HepG2 (cell line): ENCODE data around the gene UACA. TPM values are rescaled to one million over a fixed set of nuclear protein-coding genes. Genes with fewer than 3 reads are reported as not detected.

ENCODE experiments used
- ASH2L ChIP-seq: fragments of 300-600, 200-600 bp; sonication (generic); IDR thresholded peaks from 2 replicates; pipeline ENCODE4 v1.7.0; 2017; ENCODE audit warnings: low read depth, mild to moderate bottlenecking, moderate library complexity, mixed read lengths, low read length; ENCODE audit not compliant: insufficient read length
- EED ChIP-seq: sonication (generic); formaldehyde crosslinking; IDR thresholded peaks from 2 replicates; pipeline ENCODE4 v1.5.0; 2020; ENCODE audit warnings: mild to moderate bottlenecking, missing genetic modification reagents
- KMT2A ChIP-seq: sonication (generic); formaldehyde crosslinking; IDR thresholded peaks from 2 replicates; pipeline ENCODE4 v1.4.0; 2020; ENCODE audit warnings: missing genetic modification reagents
- MEIS2 ChIP-seq: sonication (generic); formaldehyde crosslinking; IDR thresholded peaks from 2 replicates; pipeline ENCODE4 v1.9.0; 2021; ENCODE audit warnings: mild to moderate bottlenecking, missing genetic modification reagents
- MIER3 ChIP-seq: IDR thresholded peaks from 2 replicates; pipeline ENCODE4 v1.6.1; 2016; ENCODE audit warnings: missing compliant biosample characterization, borderline replicate concordance
- MYC ChIP-seq: sonication (generic); formaldehyde crosslinking; IDR thresholded peaks from 2 replicates; pipeline ENCODE4 v1.9.0; 2021; ENCODE audit warnings: missing genetic modification reagents, borderline replicate concordance
- NFIB ChIP-seq: sonication (generic); formaldehyde crosslinking; IDR thresholded peaks from 2 replicates; pipeline ENCODE4 v1.9.0; 2021; ENCODE audit warnings: missing genetic modification reagents, mild to moderate bottlenecking, borderline replicate concordance
- SIX1 ChIP-seq: sonication (generic); formaldehyde crosslinking; IDR thresholded peaks from 2 replicates; pipeline ENCODE4 v1.4.0; 2020; ENCODE audit warnings: missing genetic modification reagents, borderline replicate concordance
- UBTF ChIP-seq: sonication (generic); formaldehyde crosslinking; IDR thresholded peaks from 2 replicates; pipeline ENCODE4 v1.4.0; 2020; ENCODE audit warnings: mild to moderate bottlenecking, missing genetic modification reagents
- ZBTB20 ChIP-seq: sonication (generic); formaldehyde crosslinking; IDR thresholded peaks from 2 replicates; pipeline ENCODE4 v1.8.1; 2023; ENCODE audit warnings: missing genetic modification reagents, low read depth, mild to moderate bottlenecking, borderline replicate concordance
- ZKSCAN1 ChIP-seq: fragments of 150-350 bp; IDR thresholded peaks from 2 replicates; pipeline ENCODE4 v1.6.1; 2014; ENCODE audit warnings: low read length
- ZNF280B ChIP-seq: sonication (generic); formaldehyde crosslinking; IDR thresholded peaks from 2 replicates; pipeline ENCODE4 v1.5.0; 2020; ENCODE audit warnings: missing genetic modification reagents, mild to moderate bottlenecking, borderline replicate concordance
- ZNF318 ChIP-seq: sonication (generic); formaldehyde crosslinking; IDR thresholded peaks from 2 replicates; pipeline ENCODE4 v1.4.0; 2020; ENCODE audit warnings: mild to moderate bottlenecking, missing genetic modification reagents
- ZNF562 ChIP-seq: sonication (generic); formaldehyde crosslinking; IDR thresholded peaks from 2 replicates; pipeline ENCODE4 v1.8.0; 2022; ENCODE audit warnings: missing genetic modification reagents, borderline replicate concordance
- ZNF576 ChIP-seq: sonication (generic); formaldehyde crosslinking; IDR thresholded peaks from 2 replicates; pipeline ENCODE4 v1.4.0; 2020; ENCODE audit warnings: mild to moderate bottlenecking, missing genetic modification reagents
- ZNF615 ChIP-seq: sonication (generic); formaldehyde crosslinking; IDR thresholded peaks from 2 replicates; pipeline ENCODE4 v1.5.0; 2020; ENCODE audit warnings: mild to moderate bottlenecking, missing genetic modification reagents, borderline replicate concordance
- polyA plus RNA-seq, 8 experiments: library from polyadenylated mRNA; depleted of rRNA in 3 of 8; stranded (reverse) in 7 of 8; unstranded in 1 of 8; fragments of >200 nt; fragmentation: Illumina TruSeq in 4 of 8; extraction: Trizol in 4 of 8; gene quantifications; 2 replicates each; pipeline versions ENCODE4 v1.2.1 to v1.2.3, GENCODE V29; 2011 to 2016; ENCODE audit warnings: low read depth in 4 of 8, missing spikeins in 1 of 8, mixed read lengths in 1 of 8; ENCODE audit not compliant: insufficient read depth in 1 of 8
- total RNA-seq, 5 experiments: library from RNA; depleted of rRNA; stranded (reverse); fragments of >200 nt; fragmentation: Illumina TruSeq; extraction: Trizol; gene quantifications; 2 replicates each; pipeline ENCODE4 v1.2.3, GENCODE V29; 2016; ENCODE audit warnings: low read depth in 1 of 5

Gene UACA
- total and polyA plus RNA-seq, 2 of the 13 experiments (the other 11 are each of a cell fraction or from before 2014, with no cell fraction given), result 17.8 to 39.2 TPM

GRCh38 chr15:70758790-70759462 is 4.4 kb downstream of the UACA start (continued):
- TF ChIP-seq ZNF318 (no peak), MYC (CRISPR knock-in tag) (peak; percentile 42; the same call in 1 of the 2 replicates), ZNF280B (CRISPR knock-in tag) (no peak), NFIB (CRISPR knock-in tag) (no peak), ZNF562 (no peak), SIX1 (peak; percentile 74), ASH2L (peak; percentile 46), ZNF615 (CRISPR knock-in tag) (no peak), MEIS2 (CRISPR knock-in tag) (peak; percentile 54; the same call in 1 of the 2 replicates), EED (CRISPR knock-in tag) (no peak), MIER3 (CRISPR knock-in tag) (peak; percentile 64; the same call in 1 of the 2 replicates), ZBTB20 (CRISPR knock-in tag) (peak; percentile 40; the same call in 1 of the 2 replicates), ZKSCAN1 (no peak), KMT2A (CRISPR knock-in tag) (peak; percentile 69), UBTF (CRISPR knock-in tag) (0 out of 2 replicates have a peak, but pooled peaks have one; percentile 27), ZNF576 (CRISPR knock-in tag) (no peak)
